Measurements from ENCODE around the gene TXNRD2.
A peak's percentile ranks its signal among the peaks of the same experiment; 100 is the strongest.

The TXNRD2 gene

DNA sequence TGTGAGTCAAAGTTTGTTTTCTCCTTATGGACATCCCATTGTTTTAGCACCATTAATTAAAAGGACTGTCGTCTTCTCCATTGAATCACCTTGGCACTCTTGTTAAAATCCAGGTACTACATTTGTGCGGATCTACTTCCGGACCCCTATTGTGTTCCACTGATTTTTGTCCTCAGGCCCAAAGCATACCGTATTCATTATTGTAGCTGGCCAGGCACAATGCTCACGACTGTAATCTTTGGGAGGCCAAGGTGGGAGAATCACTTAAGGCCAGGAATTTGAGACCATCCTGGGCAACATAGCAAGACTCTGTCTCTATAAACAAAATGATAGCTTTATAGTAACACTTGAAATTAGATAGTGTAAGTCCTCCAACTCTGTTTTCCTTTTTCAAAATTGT is 78.0 kb downstream of the TXNRD2 start:
- DNase-seq (ENCODE audit: low spot score) = no peak
- in situ Hi-C loops (cut with MboI; ENCODE audit: low pct_unique_long_range_greater_than_20kb, low sequenced_read_pairs, unreplicated experiment) = loop anchor here (25.0 kb wide), 1 partner anchor 99 kb away; no protein-coding TSS in a partner anchor
- no peak for TF ChIP-seq CTCF (IDR thresholded peaks at IDR 0.05; ENCODE audit: extremely low read depth, insufficient read depth, missing control alignments)

DNA sequence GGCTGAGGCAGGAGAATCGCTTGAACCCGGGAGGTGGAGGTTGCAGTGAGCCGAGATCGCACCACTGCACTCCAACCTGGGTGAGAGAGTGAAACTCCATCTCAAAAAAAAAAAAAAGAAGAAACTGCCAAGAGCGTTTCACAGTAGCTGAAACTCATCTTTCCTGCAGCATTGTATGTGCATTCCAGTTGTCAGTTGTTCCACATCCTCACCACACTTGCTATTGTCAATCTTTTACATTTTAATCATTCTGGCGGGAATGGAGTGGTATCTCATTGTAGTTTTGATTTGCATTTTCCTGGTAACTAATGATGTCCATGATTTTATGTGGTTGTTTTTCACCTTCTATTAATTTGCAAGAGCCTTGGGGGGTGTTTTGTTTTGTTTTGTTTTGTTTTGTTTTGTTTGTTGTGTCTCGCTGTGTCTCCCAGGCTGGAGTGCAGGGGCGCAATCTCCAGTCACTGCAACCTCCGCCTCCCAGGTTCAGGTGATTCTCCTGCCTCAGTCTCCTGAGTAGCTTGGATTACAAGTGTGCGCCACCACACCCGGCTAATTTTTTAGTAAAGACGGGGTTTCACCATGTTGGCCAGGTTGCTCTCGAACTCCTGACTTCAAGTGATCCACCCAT is 78.9 kb downstream of the TXNRD2 start:
- DNase-seq (ENCODE audit: low spot score) = no peak
- in situ Hi-C loops (cut with MboI; ENCODE audit: low pct_unique_long_range_greater_than_20kb, low sequenced_read_pairs, unreplicated experiment) = loop anchor here (25.0 kb wide), 1 partner anchor 100 kb away; no protein-coding TSS in a partner anchor
- TF ChIP-seq CTCF (IDR thresholded peaks at IDR 0.05; ENCODE audit: extremely low read depth, insufficient read depth, missing control alignments) = no peak

GRCh38 chr22:19859861-19860510 is 81.6 kb downstream of the TXNRD2 start:
- no peak for DNase-seq (ENCODE audit: low spot score)
- TF ChIP-seq CTCF (IDR thresholded peaks at IDR 0.05; ENCODE audit: extremely low read depth, insufficient read depth, missing control alignments) = no peak
- in situ Hi-C loops (cut with MboI; ENCODE audit: low pct_unique_long_range_greater_than_20kb, low sequenced_read_pairs, unreplicated experiment) = loop anchor here (25.0 kb wide), 1 partner anchor 102 kb away; no protein-coding TSS in a partner anchor

DNA sequence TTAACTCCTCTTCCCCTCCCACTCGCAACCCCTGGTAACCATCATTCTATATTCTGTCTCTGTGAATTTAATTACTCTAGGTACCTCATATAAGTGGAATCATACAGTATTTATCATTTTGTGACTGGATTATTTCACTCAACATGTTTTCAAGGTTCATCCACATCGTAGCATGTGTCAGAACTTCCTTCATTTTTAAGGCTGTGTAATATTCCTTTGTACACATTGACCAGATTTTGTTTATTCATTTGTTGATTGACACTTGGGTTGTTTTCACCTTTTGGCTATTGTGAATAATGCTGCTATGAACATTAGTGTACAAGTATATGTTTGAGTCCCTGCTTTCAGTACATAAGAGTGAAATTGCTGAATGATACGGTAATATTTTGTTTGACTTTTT is 84.2 kb downstream of the TXNRD2 start:
- in situ Hi-C loops (cut with MboI; ENCODE audit: low pct_unique_long_range_greater_than_20kb, low sequenced_read_pairs, unreplicated experiment) = loop anchor here (25.0 kb wide), 1 partner anchor 105 kb away; no protein-coding TSS in a partner anchor
- TF ChIP-seq CTCF (IDR thresholded peaks at IDR 0.05; ENCODE audit: extremely low read depth, insufficient read depth, missing control alignments) = no peak
- DNase-seq (ENCODE audit: low spot score) = no peak

DNA sequence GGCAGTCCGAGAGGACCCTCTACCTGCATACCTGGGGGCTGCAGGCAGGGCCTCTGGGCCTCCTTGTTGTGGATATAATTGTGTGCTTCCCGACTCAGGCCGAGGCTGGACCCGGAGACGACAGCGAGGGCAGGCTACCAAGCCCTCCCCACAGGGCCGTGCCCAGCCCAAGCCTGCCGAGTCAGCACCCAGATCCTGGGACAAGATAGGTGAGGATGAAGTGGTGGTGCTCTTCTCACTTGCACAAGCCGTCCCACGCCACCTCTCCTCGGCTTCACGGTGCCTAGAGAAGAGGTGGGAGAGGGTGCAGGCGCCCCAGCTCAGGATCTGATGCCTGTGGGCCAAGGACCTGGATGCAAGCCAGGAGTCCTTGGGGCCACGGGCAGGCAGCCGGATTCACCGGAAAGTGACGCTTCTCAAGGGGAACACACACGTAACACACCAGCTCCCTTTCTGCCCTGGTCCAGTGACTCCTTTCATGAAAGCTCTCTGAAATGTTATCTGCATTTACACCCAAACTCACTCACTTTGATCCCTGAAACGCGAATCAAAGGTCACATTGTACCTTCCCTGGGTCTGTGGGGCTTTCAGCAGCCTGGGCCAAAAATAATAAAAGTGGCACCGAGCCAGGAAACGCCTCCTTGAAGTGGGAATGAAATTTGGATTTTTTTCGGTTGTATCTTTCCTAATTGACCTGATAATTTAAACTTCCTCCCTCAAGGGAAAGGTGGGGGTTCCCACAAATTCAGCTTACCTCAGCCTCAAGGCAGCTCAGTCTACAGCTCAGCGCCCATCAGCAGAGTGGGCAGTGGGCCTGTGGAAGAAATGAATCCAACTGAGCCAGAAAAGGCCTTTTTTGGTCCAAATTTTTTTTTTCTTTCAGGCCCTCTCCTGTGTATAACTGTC is 85.9 kb downstream of the TXNRD2 start:
- peak; percentile 71 for DNase-seq (ENCODE audit: low spot score)
- in situ Hi-C loops (cut with MboI; ENCODE audit: low pct_unique_long_range_greater_than_20kb, low sequenced_read_pairs, unreplicated experiment) = loop anchor here (25.0 kb wide), 1 partner anchor 107 kb away; no protein-coding TSS in a partner anchor
- no peak for TF ChIP-seq CTCF (IDR thresholded peaks at IDR 0.05; ENCODE audit: extremely low read depth, insufficient read depth, missing control alignments)

DNA sequence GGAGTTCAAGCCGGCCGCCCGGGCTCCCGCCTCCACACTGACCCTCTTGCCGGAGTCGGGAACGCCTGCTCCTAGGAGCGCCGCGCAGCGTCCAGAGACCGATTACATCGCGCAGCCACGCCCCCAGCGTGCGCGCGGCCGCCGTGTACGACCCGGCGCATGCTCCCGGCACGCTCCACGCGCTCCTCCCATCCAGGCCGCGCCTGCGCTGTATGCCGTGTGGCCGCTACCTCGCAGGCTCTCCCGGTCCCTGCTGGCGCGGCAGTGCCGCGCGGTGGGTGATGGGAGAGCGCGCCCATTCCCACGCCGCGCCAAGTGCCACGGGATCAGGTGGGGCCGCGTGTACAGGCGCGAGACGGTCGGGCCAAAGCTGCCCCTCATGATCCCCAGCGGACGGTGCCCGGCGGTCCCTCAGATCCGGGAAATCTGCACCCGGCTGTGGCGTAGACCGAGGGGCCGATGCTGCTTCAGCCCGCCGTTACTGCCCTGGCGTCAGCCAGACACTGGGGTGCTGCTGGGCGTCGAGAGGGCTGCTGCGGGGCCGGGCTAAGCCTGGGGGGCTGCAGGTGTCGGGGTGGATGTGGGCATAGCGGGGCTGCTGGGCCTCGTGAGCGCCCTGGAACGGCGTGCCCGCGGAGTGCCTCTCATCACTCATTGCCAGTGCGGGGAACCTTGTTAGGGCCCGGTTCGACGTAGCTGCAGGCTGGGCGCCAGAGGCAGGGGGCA is 86.7 kb downstream of the TXNRD2 start, which contains the start of the genes GNB1L and RTL10:
GNB1L (minus strand) TSS at position 97 of the 726 bp plus-strand sequence. CDS start 33,519 bp downstream, outside the sequence.
RTL10 (minus strand) TSS at position 97 of the 726 bp plus-strand sequence. CDS start 2,613 bp downstream, outside the sequence.
- DNase-seq (ENCODE audit: low spot score) = peak; percentile 98
- TF ChIP-seq CTCF (IDR thresholded peaks at IDR 0.05; ENCODE audit: extremely low read depth, insufficient read depth, missing control alignments) = no peak
- in situ Hi-C loops (cut with MboI; ENCODE audit: low pct_unique_long_range_greater_than_20kb, low sequenced_read_pairs, unreplicated experiment) = loop anchor here (25.0 kb wide), 1 partner anchor 107 kb away; no protein-coding TSS in a partner anchor
